Measurements from ENCODE around the gene SLAMF8.

- TF ChIP-seq ZNF274 (IDR thresholded peaks at IDR 0.05; ENCODE audit: low read depth, low read length) (no peak), SUZ12 (IDR thresholded peaks at IDR 0.05; ENCODE audit: extremely low read depth, insufficient read depth, insufficient read length) (peak; percentile 34), YY1 (IDR thresholded peaks at IDR 0.05; ENCODE audit: insufficient read depth, insufficient read length) (no peak)
Measured at GRCh38 chr1:159854693-159855192, 28.1 kb downstream of the SLAMF8 start.

Data from NT2/D1 (cell line).